ENCODE data around the gene FNDC1. TPM values are rescaled to one million over a fixed set of nuclear protein-coding genes. Genes with fewer than 3 reads are reported as not detected.

The FNDC1 gene
- total RNA-seq, 1 experiment from 2014 or later = 0.17 TPM

- no peak overlapping the region for H3K4me3 Mint-ChIP-seq (ENCODE audit: low read depth, unreplicated experiment)
- no peak for DNase-seq
- intact Hi-C loops (cut with micrococcal nuclease; ENCODE audit: unreplicated experiment) = no loop called here
- CTCF ChIA-PET = interaction anchor here (1.2 kb wide), 1 partner anchor 19 kb away, joined by 3 read pairs; no protein-coding TSS in a partner anchor
- no peak for TF ChIP-seq CTCF (IDR thresholded peaks at IDR 0.05; ENCODE audit: unreplicated experiment)
- H3K27ac Mint-ChIP-seq (ENCODE audit: unreplicated experiment) = no peak overlapping the region
- H3K36me3 Mint-ChIP-seq (ENCODE audit: insufficient read depth, unreplicated experiment) = no peaks in the 10 kb centered on the region
- no peaks in the 10 kb centered on the region for H3K9me3 Mint-ChIP-seq (ENCODE audit: low read depth, unreplicated experiment)
- BruUV-seq (replicated peaks) = no TSS peak
- H3K27me3 Mint-ChIP-seq (ENCODE audit: unreplicated experiment) = peaks cover 37% of the 10 kb centered on the region
- peaks cover 11% of the 10 kb centered on the region for H3K4me1 Mint-ChIP-seq (ENCODE audit: low read depth, unreplicated experiment)
Observed at GRCh38 chr6:159128978-159129377, 40.2 kb upstream of the FNDC1 start.

- Mint-ChIP-seq H3K9me3 (ENCODE audit: low read depth, unreplicated experiment) (no peaks in the 10 kb centered on the region), H3K4me3 (ENCODE audit: low read depth, unreplicated experiment) (no peak overlapping the region), H3K36me3 (ENCODE audit: insufficient read depth, unreplicated experiment) (no peaks in the 10 kb centered on the region), H3K27ac (ENCODE audit: unreplicated experiment) (no peak overlapping the region), H3K27me3 (ENCODE audit: unreplicated experiment) (peaks cover 46% of the 10 kb centered on the region), H3K4me1 (ENCODE audit: low read depth, unreplicated experiment) (peaks cover 12% of the 10 kb centered on the region)
- no peak for TF ChIP-seq CTCF (IDR thresholded peaks at IDR 0.05; ENCODE audit: unreplicated experiment)
- intact Hi-C loops (cut with micrococcal nuclease; ENCODE audit: unreplicated experiment) = loop anchor here (5.0 kb wide), 1 partner anchor 424 kb away; no protein-coding TSS in a partner anchor
- no peak for DNase-seq
- CTCF ChIA-PET = no interaction called here
- BruUV-seq (replicated peaks) = no TSS peak
Observed at GRCh38 chr6:159130846-159131245, 38.4 kb upstream of the FNDC1 start.

GRCh38 chr6:159131709-159132108, 37.5 kb upstream of the FNDC1 start:
- BruUV-seq (replicated peaks) = no TSS peak
- Mint-ChIP-seq H3K27me3 (ENCODE audit: unreplicated experiment) (peaks cover 54% of the 10 kb centered on the region), H3K4me3 (ENCODE audit: low read depth, unreplicated experiment) (no peak overlapping the region), H3K36me3 (ENCODE audit: insufficient read depth, unreplicated experiment) (no peaks in the 10 kb centered on the region), H3K4me1 (ENCODE audit: low read depth, unreplicated experiment) (peaks cover 12% of the 10 kb centered on the region), H3K9me3 (ENCODE audit: low read depth, unreplicated experiment) (no peaks in the 10 kb centered on the region), H3K27ac (ENCODE audit: unreplicated experiment) (no peak overlapping the region)
- no peak for DNase-seq
- intact Hi-C loops (cut with micrococcal nuclease; ENCODE audit: unreplicated experiment) = loop anchor here (5.0 kb wide), 1 partner anchor 424 kb away; no protein-coding TSS in a partner anchor
- TF ChIP-seq CTCF (IDR thresholded peaks at IDR 0.05; ENCODE audit: unreplicated experiment) = no peak
- CTCF ChIA-PET = interaction anchor here (0.7 kb wide), 1 partner anchor 102 kb away, joined by 3 read pairs; no protein-coding TSS in a partner anchor

- Mint-ChIP-seq H3K27ac (ENCODE audit: unreplicated experiment) (no peak overlapping the region), H3K36me3 (ENCODE audit: insufficient read depth, unreplicated experiment) (no peaks in the 10 kb centered on the region), H3K27me3 (ENCODE audit: unreplicated experiment) (peaks cover 64% of the 10 kb centered on the region), H3K4me3 (ENCODE audit: low read depth, unreplicated experiment) (no peak overlapping the region), H3K4me1 (ENCODE audit: low read depth, unreplicated experiment) (peaks cover 12% of the 10 kb centered on the region), H3K9me3 (ENCODE audit: low read depth, unreplicated experiment) (no peaks in the 10 kb centered on the region)
- BruUV-seq (replicated peaks) = no TSS peak
- CTCF ChIA-PET = interaction anchor here (1.2 kb wide), 1 partner anchor 124 kb away, joined by 6 read pairs; no protein-coding TSS in a partner anchor
- no peak for DNase-seq
- no peak for TF ChIP-seq CTCF (IDR thresholded peaks at IDR 0.05; ENCODE audit: unreplicated experiment)
- intact Hi-C loops (cut with micrococcal nuclease; ENCODE audit: unreplicated experiment) = loop anchor here (5.0 kb wide), 1 partner anchor 425 kb away; no protein-coding TSS in a partner anchor
Observed at GRCh38 chr6:159132664-159133063, 36.5 kb upstream of the FNDC1 start.
